ENCODE results near the gene TAX1BP3. TPM values are rescaled to one million over a fixed set of nuclear protein-coding genes. Genes with fewer than 3 reads are reported as not detected.

The TAX1BP3 gene
- total RNA-seq, 1 experiment from 2014 or later = 122 TPM

DNA sequence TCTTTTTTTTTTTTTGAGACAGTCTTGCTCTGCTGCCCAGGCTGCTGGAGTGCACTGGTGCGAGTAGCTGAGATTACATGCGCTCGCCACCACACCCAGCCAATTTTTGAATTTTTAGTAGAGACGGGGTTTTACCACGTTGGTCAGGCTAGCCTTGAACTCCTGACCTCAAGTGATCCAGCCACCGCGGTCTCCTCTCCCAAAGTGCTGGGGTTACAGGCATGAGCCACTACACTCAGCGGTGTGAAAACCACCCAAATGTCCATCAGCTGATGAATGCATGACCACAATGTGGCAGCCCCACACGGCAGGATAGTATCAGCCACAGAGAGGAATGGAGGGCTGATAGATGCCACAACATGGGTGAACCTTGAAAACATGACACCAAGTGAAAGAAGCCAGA, 25.5 kb upstream of the TAX1BP3 start:
- TF ChIP-seq, protein P1, sequence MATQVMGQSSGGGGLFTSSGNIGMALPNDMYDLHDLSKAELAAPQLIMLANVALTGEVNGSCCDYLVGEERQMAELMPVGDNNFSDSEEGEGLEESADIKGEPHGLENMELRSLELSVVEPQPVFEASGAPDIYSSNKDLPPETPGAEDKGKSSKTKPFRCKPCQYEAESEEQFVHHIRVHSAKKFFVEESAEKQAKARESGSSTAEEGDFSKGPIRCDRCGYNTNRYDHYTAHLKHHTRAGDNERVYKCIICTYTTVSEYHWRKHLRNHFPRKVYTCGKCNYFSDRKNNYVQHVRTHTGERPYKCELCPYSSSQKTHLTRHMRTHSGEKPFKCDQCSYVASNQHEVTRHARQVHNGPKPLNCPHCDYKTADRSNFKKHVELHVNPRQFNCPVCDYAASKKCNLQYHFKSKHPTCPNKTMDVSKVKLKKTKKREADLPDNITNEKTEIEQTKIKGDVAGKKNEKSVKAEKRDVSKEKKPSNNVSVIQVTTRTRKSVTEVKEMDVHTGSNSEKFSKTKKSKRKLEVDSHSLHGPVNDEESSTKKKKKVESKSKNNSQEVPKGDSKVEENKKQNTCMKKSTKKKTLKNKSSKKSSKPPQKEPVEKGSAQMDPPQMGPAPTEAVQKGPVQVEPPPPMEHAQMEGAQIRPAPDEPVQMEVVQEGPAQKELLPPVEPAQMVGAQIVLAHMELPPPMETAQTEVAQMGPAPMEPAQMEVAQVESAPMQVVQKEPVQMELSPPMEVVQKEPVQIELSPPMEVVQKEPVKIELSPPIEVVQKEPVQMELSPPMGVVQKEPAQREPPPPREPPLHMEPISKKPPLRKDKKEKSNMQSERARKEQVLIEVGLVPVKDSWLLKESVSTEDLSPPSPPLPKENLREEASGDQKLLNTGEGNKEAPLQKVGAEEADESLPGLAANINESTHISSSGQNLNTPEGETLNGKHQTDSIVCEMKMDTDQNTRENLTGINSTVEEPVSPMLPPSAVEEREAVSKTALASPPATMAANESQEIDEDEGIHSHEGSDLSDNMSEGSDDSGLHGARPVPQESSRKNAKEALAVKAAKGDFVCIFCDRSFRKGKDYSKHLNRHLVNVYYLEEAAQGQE (IDR thresholded peaks at IDR 0.05; ENCODE audit: insufficient read depth in 1 of 2, low read depth in 2 of 2, low read length in 1 of 2) = no peak
- no peak for TF ChIP-seq POLR2AphosphoS5 (IDR thresholded peaks at IDR 0.05; ENCODE audit: low read depth, low read length)
- no peak for TF ChIP-seq SIN3A (IDR thresholded peaks at IDR 0.05; ENCODE audit: borderline replicate concordance, insufficient read depth, low read depth, low read length)
- TF ChIP-seq, protein P2, sequence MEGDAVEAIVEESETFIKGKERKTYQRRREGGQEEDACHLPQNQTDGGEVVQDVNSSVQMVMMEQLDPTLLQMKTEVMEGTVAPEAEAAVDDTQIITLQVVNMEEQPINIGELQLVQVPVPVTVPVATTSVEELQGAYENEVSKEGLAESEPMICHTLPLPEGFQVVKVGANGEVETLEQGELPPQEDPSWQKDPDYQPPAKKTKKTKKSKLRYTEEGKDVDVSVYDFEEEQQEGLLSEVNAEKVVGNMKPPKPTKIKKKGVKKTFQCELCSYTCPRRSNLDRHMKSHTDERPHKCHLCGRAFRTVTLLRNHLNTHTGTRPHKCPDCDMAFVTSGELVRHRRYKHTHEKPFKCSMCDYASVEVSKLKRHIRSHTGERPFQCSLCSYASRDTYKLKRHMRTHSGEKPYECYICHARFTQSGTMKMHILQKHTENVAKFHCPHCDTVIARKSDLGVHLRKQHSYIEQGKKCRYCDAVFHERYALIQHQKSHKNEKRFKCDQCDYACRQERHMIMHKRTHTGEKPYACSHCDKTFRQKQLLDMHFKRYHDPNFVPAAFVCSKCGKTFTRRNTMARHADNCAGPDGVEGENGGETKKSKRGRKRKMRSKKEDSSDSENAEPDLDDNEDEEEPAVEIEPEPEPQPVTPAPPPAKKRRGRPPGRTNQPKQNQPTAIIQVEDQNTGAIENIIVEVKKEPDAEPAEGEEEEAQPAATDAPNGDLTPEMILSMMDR (IDR thresholded peaks at IDR 0.05) = no peak
- no peak for TF ChIP-seq TCF7L2 (IDR thresholded peaks at IDR 0.05; ENCODE audit: low read depth, low read length)
- intact Hi-C loops (cut with micrococcal nuclease; ENCODE audit: unreplicated experiment) = no loop called here
- Histone ChIP-seq H3K27me3 (ENCODE audit: control insufficient read depth, insufficient read depth, low read length) (no peaks in the 10 kb centered on the region), H3K36me3 (ENCODE audit: control insufficient read depth, insufficient read depth, low read length) (no peaks in the 10 kb centered on the region), H3K4me1 (ENCODE audit: control insufficient read depth, insufficient read depth, low read length) (peaks cover 4% of the 10 kb centered on the region), H3K27ac (ENCODE audit: low read length) (no peak overlapping the region), H3K9me3 (ENCODE audit: control insufficient read depth, insufficient read depth, low read depth, low read length) (no peaks in the 10 kb centered on the region), H3K4me3 (ENCODE audit: low read depth in 2 of 2, low read length in 2 of 2) (no peak overlapping the region)
- ATAC-seq (no peak), DNase-seq (ENCODE audit: low read depth, low spot score) (no peak)
- in situ Hi-C loops (cut with HindIII; ENCODE audit: low pct_unique_long_range_greater_than_20kb, low sequenced_read_pairs) = no loop called here
- no TSS peak for BruUV-seq (replicated peaks)
- CTCF ChIA-PET = no interaction called here
- POLR2A ChIA-PET = no interaction called here

DNA sequence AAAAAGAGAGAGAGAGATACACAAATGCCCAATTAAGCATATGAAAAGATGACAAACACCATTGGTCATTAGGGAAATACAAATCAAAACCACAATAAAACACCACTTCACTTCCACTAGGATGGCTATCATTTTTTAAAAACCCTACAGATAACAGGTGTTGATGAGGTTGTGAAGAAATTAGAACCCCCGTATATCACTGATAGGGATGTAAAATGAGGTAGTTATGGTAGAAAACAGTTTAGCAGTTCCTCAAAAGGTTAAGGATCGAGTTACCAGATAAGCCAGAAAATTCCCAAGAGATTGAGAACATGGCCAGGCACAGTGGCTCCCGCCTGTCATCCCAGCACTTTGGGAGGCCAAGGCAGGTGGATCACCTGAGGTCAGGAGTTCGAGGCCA, 24.8 kb upstream of the TAX1BP3 start:
- ATAC-seq (no peak), DNase-seq (ENCODE audit: low read depth, low spot score) (no peak)
- Histone ChIP-seq H3K4me1 (ENCODE audit: control insufficient read depth, insufficient read depth, low read length) (peaks cover 4% of the 10 kb centered on the region), H3K9me3 (ENCODE audit: control insufficient read depth, insufficient read depth, low read depth, low read length) (no peaks in the 10 kb centered on the region), H3K36me3 (ENCODE audit: control insufficient read depth, insufficient read depth, low read length) (no peaks in the 10 kb centered on the region), H3K27me3 (ENCODE audit: control insufficient read depth, insufficient read depth, low read length) (no peaks in the 10 kb centered on the region), H3K27ac (ENCODE audit: low read length) (no peak overlapping the region), H3K4me3 (ENCODE audit: low read depth in 2 of 2, low read length in 2 of 2) (no peak overlapping the region)
- CTCF ChIA-PET = interaction anchor here (0.7 kb wide), 1 partner anchor 400 kb away, joined by 3 read pairs; no protein-coding TSS in a partner anchor
- in situ Hi-C loops (cut with HindIII; ENCODE audit: low pct_unique_long_range_greater_than_20kb, low sequenced_read_pairs) = no loop called here
- BruUV-seq (replicated peaks) = no TSS peak
- POLR2A ChIA-PET = no interaction called here
- intact Hi-C loops (cut with micrococcal nuclease; ENCODE audit: unreplicated experiment) = no loop called here
- TF ChIP-seq SIN3A (IDR thresholded peaks at IDR 0.05; ENCODE audit: borderline replicate concordance, insufficient read depth, low read depth, low read length) (no peak), TCF7L2 (IDR thresholded peaks at IDR 0.05; ENCODE audit: low read depth, low read length) (no peak), POLR2AphosphoS5 (IDR thresholded peaks at IDR 0.05; ENCODE audit: low read depth, low read length) (no peak)
- TF ChIP-seq, protein P1 (IDR thresholded peaks at IDR 0.05; ENCODE audit: insufficient read depth in 1 of 2, low read depth in 2 of 2, low read length in 1 of 2) = no peak
- TF ChIP-seq, protein P2 (IDR thresholded peaks at IDR 0.05) = no peak
